PC-3 (cell line): ENCODE results near the gene NSRP1. TPM values are rescaled to one million over a fixed set of nuclear protein-coding genes. Genes with fewer than 3 reads are reported as not detected.

Source experiments
- ATAC-seq: fragments of 200-7000 bp; cut with Tn5 transposase; 2 replicates; pipeline ENCODE4 v1.9.1; 2020; ENCODE audit warnings: mild to moderate bottlenecking, moderate library complexity
- BruUV-seq: library from RNA; stranded (reverse); fragments of 400-500 nt; replicated peaks from 2 replicates; lab custom pipeline; 2021; lab: Mats Ljungman, UMichigan
- CTCF ChIA-PET: fragments of 300-600 bp; sonication (Branson Sonifier 250); formaldehyde crosslinking; loops from one replicate; lab custom pipeline; 2022; ENCODE audit warnings: antibody characterized with exemption; lab: Charles Lee
- POLR2A ChIA-PET: fragments of 300-600 bp; sonication (Branson Sonifier 250); formaldehyde crosslinking; loops from one replicate; lab custom pipeline; 2022; ENCODE audit warnings: antibody characterized with exemption; ENCODE audit not compliant: unreplicated experiment; lab: Charles Lee
- DNase-seq: peaks from one replicate; pipeline ENCODE4 v3.0.0-alpha.2; 2015
- H2AFZ ChIP-seq: fragments of 300-600 bp; sonication (generic); 2 replicates; pipeline ENCODE4 v1.6.0; 2016; ENCODE audit warnings: antibody characterized with exemption, low read length
- H3F3A ChIP-seq: fragments of 300-600 bp; sonication (generic); one replicate; pipeline ENCODE4 v1.6.0; 2017; ENCODE audit warnings: antibody characterized with exemption, low read length, control low read depth, mild to moderate bottlenecking; ENCODE audit not compliant: unreplicated experiment
- H3K27ac ChIP-seq: fragments of 300-600 bp; sonication (generic); 2 replicates; pipeline ENCODE4 v1.5.1; 2016; ENCODE audit warnings: mild to moderate bottlenecking, low read length
- H3K27me3 ChIP-seq: fragments of 300-600 bp; sonication (generic); 2 replicates; pipeline ENCODE4 v1.6.1; 2016; ENCODE audit warnings: low read length, mixed read lengths
- H3K36me3 ChIP-seq: fragments of 300-600 bp; sonication (generic); 2 replicates; pipeline ENCODE4 v1.6.1; 2016; ENCODE audit warnings: low read depth, mixed run types, low read length, mixed read lengths
- H3K4me1 ChIP-seq: fragments of 300-600 bp; sonication (generic); 2 replicates; pipeline ENCODE4 v1.5.1; 2016; ENCODE audit warnings: low read length; ENCODE audit not compliant: insufficient read depth
- H3K4me2 ChIP-seq: fragments of 300-600 bp; sonication (generic); 2 replicates; pipeline ENCODE4 v1.6.0; 2016; ENCODE audit warnings: low read length
- H3K4me3 ChIP-seq: fragments of 300-600 bp; sonication (generic); 2 replicates; pipeline ENCODE4 v1.5.1; 2016; ENCODE audit warnings: mild to moderate bottlenecking, low read length, mixed read lengths
- H3K79me2 ChIP-seq: fragments of 300-600 bp; sonication (generic); 2 replicates; pipeline ENCODE4 v1.6.1; 2017; ENCODE audit warnings: low read length, mixed read lengths
- H3K9ac ChIP-seq: fragments of 300-600 bp; sonication (generic); 2 replicates; pipeline ENCODE4 v1.6.0; 2016; ENCODE audit warnings: mild to moderate bottlenecking, low read length
- H3K9me2 ChIP-seq: fragments of 300-600 bp; sonication (generic); replicated peaks from 2 replicates; pipeline ENCODE4 v1.6.1; 2016; ENCODE audit warnings: mixed run types, low read length, mixed read lengths
- H3K9me3 ChIP-seq: fragments of 300-600 bp; sonication (generic); 2 replicates; pipeline ENCODE4 v1.6.1; 2016; ENCODE audit warnings: low read length, mixed read lengths
- H4K20me1 ChIP-seq: fragments of 300-600 bp; sonication (generic); 2 replicates; pipeline ENCODE4 v1.6.1; 2016; ENCODE audit warnings: low read length, mixed read lengths
- EZH2 ChIP-seq: fragments of 300-600 bp; sonication (generic); IDR thresholded peaks from one replicate; pipeline ENCODE4 v1.6.1; 2017; ENCODE audit warnings: antibody characterized with exemption, mild to moderate bottlenecking, low read length; ENCODE audit not compliant: unreplicated experiment
- EZH2phosphoT487 ChIP-seq: fragments of 300-600 bp; sonication (generic); IDR thresholded peaks from 2 replicates; pipeline ENCODE4 v1.6.1; 2018; ENCODE audit warnings: mild to moderate bottlenecking, antibody characterized with exemption, low read length, borderline replicate concordance
- intact Hi-C: fragments of 100-400 bp; cut with micrococcal nuclease; formaldehyde crosslinking; loops from 2 replicates; pipeline ENCODE4 v1.9.0; 2023
- total RNA-seq: library from RNA; depleted of rRNA; stranded (reverse); fragments of >200 nt; gene quantifications from 2 replicates; pipeline ENCODE4 v1.2.3, GENCODE V29; 2014
- TF ChIP-seq, protein P1 (sequence below): fragments of 300-600 bp; sonication (generic); conservative IDR thresholded peaks from 2 replicates; pipeline ENCODE4 v1.5.1; 2017; ENCODE audit warnings: antibody characterized with exemption, low read depth, mild to moderate bottlenecking, low read length

NSRP1 gene
- total RNA-seq, 1 experiment from 2014 or later: 6.4 TPM

DNA sequence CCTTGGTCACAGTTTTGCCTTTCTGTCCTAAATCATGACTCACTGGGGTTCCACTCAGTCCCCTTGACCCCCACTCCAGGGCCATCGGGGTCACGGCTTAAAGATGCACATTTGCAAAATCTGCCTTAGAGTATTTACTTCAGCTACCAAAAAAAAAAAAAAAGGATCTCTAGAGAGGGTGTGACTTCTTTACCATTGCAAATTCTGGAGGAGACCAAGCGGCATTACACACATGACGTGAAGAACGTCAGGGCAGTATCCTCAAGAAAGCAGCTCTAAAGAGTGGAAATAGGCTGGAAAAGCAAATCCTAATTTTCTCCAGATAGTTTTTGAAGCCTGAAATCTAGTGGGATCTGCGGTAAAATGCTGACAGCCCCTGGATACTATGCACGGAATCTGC lies 93.3 kb downstream of the NSRP1 start:
- DNase-seq (no peak), ATAC-seq (no peak)
- Histone ChIP-seq H3K9ac (no peak overlapping the region), H3K4me1 (no peaks in the 10 kb centered on the region), H3K9me3 (no peaks in the 10 kb centered on the region), H2AFZ (no peak overlapping the region), H3K4me3 (no peak overlapping the region), H3K9me2 (no peaks in the 10 kb centered on the region), H4K20me1 (no peaks in the 10 kb centered on the region), H3K4me2 (no peak overlapping the region), H3K79me2 (no peaks in the 10 kb centered on the region), H3K27ac (no peak overlapping the region), H3K36me3 (no peaks in the 10 kb centered on the region), H3F3A (no peaks in the 10 kb centered on the region), H3K27me3 (no peaks in the 10 kb centered on the region)
- no TSS peak for BruUV-seq
- ChIA-PET POLR2A (no interaction called here), CTCF (no interaction called here)
- TF ChIP-seq EZH2: no peak
- TF ChIP-seq EZH2phosphoT487: no peak
- TF ChIP-seq, protein P1, sequence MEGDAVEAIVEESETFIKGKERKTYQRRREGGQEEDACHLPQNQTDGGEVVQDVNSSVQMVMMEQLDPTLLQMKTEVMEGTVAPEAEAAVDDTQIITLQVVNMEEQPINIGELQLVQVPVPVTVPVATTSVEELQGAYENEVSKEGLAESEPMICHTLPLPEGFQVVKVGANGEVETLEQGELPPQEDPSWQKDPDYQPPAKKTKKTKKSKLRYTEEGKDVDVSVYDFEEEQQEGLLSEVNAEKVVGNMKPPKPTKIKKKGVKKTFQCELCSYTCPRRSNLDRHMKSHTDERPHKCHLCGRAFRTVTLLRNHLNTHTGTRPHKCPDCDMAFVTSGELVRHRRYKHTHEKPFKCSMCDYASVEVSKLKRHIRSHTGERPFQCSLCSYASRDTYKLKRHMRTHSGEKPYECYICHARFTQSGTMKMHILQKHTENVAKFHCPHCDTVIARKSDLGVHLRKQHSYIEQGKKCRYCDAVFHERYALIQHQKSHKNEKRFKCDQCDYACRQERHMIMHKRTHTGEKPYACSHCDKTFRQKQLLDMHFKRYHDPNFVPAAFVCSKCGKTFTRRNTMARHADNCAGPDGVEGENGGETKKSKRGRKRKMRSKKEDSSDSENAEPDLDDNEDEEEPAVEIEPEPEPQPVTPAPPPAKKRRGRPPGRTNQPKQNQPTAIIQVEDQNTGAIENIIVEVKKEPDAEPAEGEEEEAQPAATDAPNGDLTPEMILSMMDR: no peak
- intact Hi-C loops: no loop called here

- ChIA-PET POLR2A (no interaction called here), CTCF (no interaction called here)
- Histone ChIP-seq H4K20me1 (no peaks in the 10 kb centered on the region), H3F3A (no peaks in the 10 kb centered on the region), H3K4me2 (no peak overlapping the region), H2AFZ (no peak overlapping the region), H3K27ac (no peak overlapping the region), H3K9me2 (no peaks in the 10 kb centered on the region), H3K4me3 (no peak overlapping the region), H3K79me2 (no peaks in the 10 kb centered on the region), H3K36me3 (no peaks in the 10 kb centered on the region), H3K9me3 (no peaks in the 10 kb centered on the region), H3K4me1 (no peaks in the 10 kb centered on the region), H3K9ac (no peak overlapping the region), H3K27me3 (no peaks in the 10 kb centered on the region)
- no peak for ATAC-seq
- DNase-seq: no peak
- TF ChIP-seq EZH2phosphoT487 (no peak), EZH2 (no peak)
- TF ChIP-seq, protein P1: no peak
- intact Hi-C loops: no loop called here
- BruUV-seq: no TSS peak
Observed at GRCh38 chr17:30210366-30210765, 93.8 kb downstream of the NSRP1 start.

- no peaks in the 10 kb centered on the region for H3K79me2 ChIP-seq
- no peak overlapping the region for H3K4me3 ChIP-seq
- H2AFZ ChIP-seq: no peak overlapping the region
- DNase-seq (no peak), ATAC-seq (no peak)
- H3K4me1 ChIP-seq: no peaks in the 10 kb centered on the region
- no TSS peak for BruUV-seq
- intact Hi-C loops: no loop called here
- no peaks in the 10 kb centered on the region for H3F3A ChIP-seq
- H3K36me3 ChIP-seq: no peaks in the 10 kb centered on the region
- no peak overlapping the region for H3K9ac ChIP-seq
- no peak overlapping the region for H3K4me2 ChIP-seq
- no peak for TF ChIP-seq EZH2phosphoT487
- TF ChIP-seq, protein P1: no peak
- no peak for TF ChIP-seq EZH2
- ChIA-PET POLR2A (no interaction called here), CTCF (no interaction called here)
- no peaks in the 10 kb centered on the region for H3K9me2 ChIP-seq
- H3K9me3 ChIP-seq: no peaks in the 10 kb centered on the region
- H3K27ac ChIP-seq: no peak overlapping the region
- H4K20me1 ChIP-seq: no peaks in the 10 kb centered on the region
- H3K27me3 ChIP-seq: no peaks in the 10 kb centered on the region
Observed at GRCh38 chr17:30210901-30211300, 94.3 kb downstream of the NSRP1 start.
